ENCODE data around the gene RASSF6.

The RASSF6 gene

GRCh38 chr4:73593631-73594241 is 26.5 kb downstream of the RASSF6 start:
- no peaks in the 10 kb centered on the region for H3K9me3 ChIP-seq (ENCODE audit: low read depth, low read length)
- no peak overlapping the region for H3K9ac ChIP-seq (ENCODE audit: insufficient read length)
- H3K4me3 ChIP-seq: no peak overlapping the region
- DNase-seq (ENCODE audit: low read depth, low spot score): no peak
- no peaks in the 10 kb centered on the region for H3K36me3 ChIP-seq (ENCODE audit: insufficient read depth, low read length)
- TF ChIP-seq FOXP2 (optimal IDR thresholded peaks at IDR 0.05; ENCODE audit: control extremely low read depth, extremely low read length, insufficient read depth) (no peak), POLR2AphosphoS5 (IDR thresholded peaks at IDR 0.05; ENCODE audit: borderline replicate concordance, low read depth, low read length) (no peak), EZH2 (IDR thresholded peaks at IDR 0.05) (no peak)
- no peak overlapping the region for H3K27ac ChIP-seq

DNA sequence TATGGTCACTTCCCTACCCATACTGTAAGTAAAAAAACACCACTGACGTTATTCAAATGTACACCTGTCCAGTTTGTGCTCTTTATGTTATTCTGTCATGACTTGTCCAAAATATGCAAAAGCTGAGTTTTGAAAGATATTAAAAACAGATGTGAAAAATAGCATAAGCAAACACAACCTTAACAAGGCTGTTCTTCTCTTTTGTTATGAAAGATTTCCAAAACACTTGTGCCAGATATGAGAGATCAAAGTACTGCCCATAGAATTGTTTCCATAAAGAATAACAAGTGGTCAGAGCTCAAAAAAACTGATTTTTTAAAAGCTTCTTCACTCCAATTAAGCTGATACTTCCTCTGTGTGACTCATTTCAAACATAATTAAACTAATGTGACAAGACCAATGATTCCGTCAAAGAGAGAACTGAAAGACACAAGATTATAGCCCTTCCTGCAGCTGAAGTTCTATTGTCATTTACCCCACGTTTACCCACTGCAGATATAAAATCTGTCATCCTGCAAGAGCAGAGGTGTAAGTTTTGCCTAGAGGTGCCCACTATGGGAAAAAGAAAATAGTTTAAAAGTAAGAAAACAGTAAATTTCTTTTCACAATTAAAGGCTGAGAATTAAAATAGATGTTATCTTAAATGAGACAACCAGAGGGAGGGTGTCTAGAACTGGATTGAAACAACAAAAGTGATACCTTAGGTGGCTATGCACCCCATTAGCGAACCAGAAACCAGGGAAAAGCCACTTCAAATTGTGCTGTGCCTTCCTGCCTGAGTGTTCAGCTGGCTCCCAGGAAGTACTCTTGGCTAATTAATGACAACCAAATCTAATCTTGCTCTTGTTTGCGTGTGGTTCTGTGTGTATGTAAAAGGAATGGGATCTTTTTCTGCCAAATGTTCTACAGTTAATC is 30.1 kb downstream of the RASSF6 start:
- TF ChIP-seq FOXP2 (optimal IDR thresholded peaks at IDR 0.05; ENCODE audit: control extremely low read depth, extremely low read length, insufficient read depth): no peak
- no peak for TF ChIP-seq POLR2AphosphoS5 (IDR thresholded peaks at IDR 0.05; ENCODE audit: borderline replicate concordance, low read depth, low read length)
- no peak for TF ChIP-seq EZH2 (IDR thresholded peaks at IDR 0.05)
- no peak for DNase-seq (ENCODE audit: low read depth, low spot score)
- no peak overlapping the region for H3K4me3 ChIP-seq
- no peak overlapping the region for H3K9ac ChIP-seq (ENCODE audit: insufficient read length)
- H3K27ac ChIP-seq: no peak overlapping the region
- no peaks in the 10 kb centered on the region for H3K36me3 ChIP-seq (ENCODE audit: insufficient read depth, low read length)
- no peaks in the 10 kb centered on the region for H3K9me3 ChIP-seq (ENCODE audit: low read depth, low read length)

- Histone ChIP-seq H3K36me3 (ENCODE audit: insufficient read depth, low read length) (no peaks in the 10 kb centered on the region), H3K9me3 (ENCODE audit: low read depth, low read length) (no peaks in the 10 kb centered on the region), H3K9ac (ENCODE audit: insufficient read length) (no peak overlapping the region), H3K4me3 (no peak overlapping the region), H3K27ac (no peak overlapping the region)
- TF ChIP-seq EZH2 (IDR thresholded peaks at IDR 0.05) (no peak), FOXP2 (optimal IDR thresholded peaks at IDR 0.05; ENCODE audit: control extremely low read depth, extremely low read length, insufficient read depth) (no peak), POLR2AphosphoS5 (IDR thresholded peaks at IDR 0.05; ENCODE audit: borderline replicate concordance, low read depth, low read length) (no peak)
- no peak for DNase-seq (ENCODE audit: low read depth, low spot score)
Observed at GRCh38 chr4:73589261-73589847, 30.9 kb downstream of the RASSF6 start.

GRCh38 chr4:73588613-73589012 is 31.6 kb downstream of the RASSF6 start:
- Histone ChIP-seq H3K9me3 (ENCODE audit: low read depth, low read length) (no peaks in the 10 kb centered on the region), H3K27ac (no peak overlapping the region), H3K36me3 (ENCODE audit: insufficient read depth, low read length) (no peaks in the 10 kb centered on the region), H3K4me3 (no peak overlapping the region), H3K9ac (ENCODE audit: insufficient read length) (no peak overlapping the region)
- TF ChIP-seq POLR2AphosphoS5 (IDR thresholded peaks at IDR 0.05; ENCODE audit: borderline replicate concordance, low read depth, low read length): no peak
- TF ChIP-seq FOXP2 (optimal IDR thresholded peaks at IDR 0.05; ENCODE audit: control extremely low read depth, extremely low read length, insufficient read depth): no peak
- TF ChIP-seq EZH2 (IDR thresholded peaks at IDR 0.05): no peak
- DNase-seq (ENCODE audit: low read depth, low spot score): no peak

DNA sequence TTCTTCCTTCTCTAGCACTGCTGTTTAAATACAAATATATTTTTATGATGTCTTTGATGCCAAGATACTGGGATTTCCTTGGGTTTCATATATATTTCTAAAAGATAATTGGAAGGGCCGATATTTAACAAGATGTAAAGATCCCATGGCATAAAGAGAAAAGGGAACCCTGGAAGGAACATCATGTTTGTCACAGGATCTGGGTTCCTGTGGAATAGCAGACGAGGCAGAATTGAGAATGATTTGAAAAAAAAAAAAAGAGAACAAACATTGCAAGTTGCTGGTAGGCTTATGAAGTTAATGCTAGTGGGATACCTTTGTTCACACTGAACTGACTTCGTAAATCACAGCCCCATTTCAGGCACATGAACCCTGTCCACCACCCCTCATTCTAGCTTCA is 33.6 kb downstream of the RASSF6 start:
- TF ChIP-seq FOXP2 (optimal IDR thresholded peaks at IDR 0.05; ENCODE audit: control extremely low read depth, extremely low read length, insufficient read depth) (no peak), POLR2AphosphoS5 (IDR thresholded peaks at IDR 0.05; ENCODE audit: borderline replicate concordance, low read depth, low read length) (no peak), EZH2 (IDR thresholded peaks at IDR 0.05) (no peak)
- Histone ChIP-seq H3K9ac (ENCODE audit: insufficient read length) (no peak overlapping the region), H3K4me3 (no peak overlapping the region), H3K27ac (no peak overlapping the region), H3K36me3 (ENCODE audit: insufficient read depth, low read length) (no peaks in the 10 kb centered on the region), H3K9me3 (ENCODE audit: low read depth, low read length) (no peaks in the 10 kb centered on the region)
- no peak for DNase-seq (ENCODE audit: low read depth, low spot score)

DNA sequence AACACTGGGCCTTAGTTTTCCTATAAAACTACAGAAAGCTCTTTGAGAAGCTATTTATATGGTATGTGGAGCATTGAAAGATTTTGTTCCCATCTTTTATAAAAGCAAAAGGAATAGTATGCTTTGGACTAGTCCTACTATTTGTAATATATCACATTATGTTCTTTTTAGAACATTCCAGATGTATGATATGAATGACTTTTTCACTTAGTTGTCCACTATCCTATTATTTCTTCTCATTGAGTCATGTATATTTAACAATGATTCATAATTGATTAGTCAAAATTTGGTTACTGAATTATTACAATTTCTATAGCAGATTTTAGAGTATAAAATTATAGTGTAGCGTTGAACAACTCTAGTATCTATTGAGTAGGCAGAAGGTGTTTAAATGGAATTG is 34.2 kb downstream of the RASSF6 start:
- Histone ChIP-seq H3K9me3 (ENCODE audit: low read depth, low read length) (no peaks in the 10 kb centered on the region), H3K36me3 (ENCODE audit: insufficient read depth, low read length) (no peaks in the 10 kb centered on the region), H3K27ac (no peak overlapping the region)

GRCh38 chr4:73585345-73585744 is 34.9 kb downstream of the RASSF6 start:
- TF ChIP-seq EZH2 (IDR thresholded peaks at IDR 0.05) (no peak), POLR2AphosphoS5 (IDR thresholded peaks at IDR 0.05; ENCODE audit: borderline replicate concordance, low read depth, low read length) (no peak), FOXP2 (optimal IDR thresholded peaks at IDR 0.05; ENCODE audit: control extremely low read depth, extremely low read length, insufficient read depth) (no peak)
- Histone ChIP-seq H3K4me3 (no peak overlapping the region), H3K9me3 (ENCODE audit: low read depth, low read length) (no peaks in the 10 kb centered on the region), H3K27ac (no peak overlapping the region), H3K9ac (ENCODE audit: insufficient read length) (no peak overlapping the region), H3K36me3 (ENCODE audit: insufficient read depth, low read length) (no peaks in the 10 kb centered on the region)
- DNase-seq (ENCODE audit: low read depth, low spot score): no peak

More for the DNA sequence above, 34.2 kb downstream of the RASSF6 start:
- H3K9ac ChIP-seq (ENCODE audit: insufficient read length): no peak overlapping the region
- no peak for TF ChIP-seq POLR2AphosphoS5 (IDR thresholded peaks at IDR 0.05; ENCODE audit: borderline replicate concordance, low read depth, low read length)
- DNase-seq (ENCODE audit: low read depth, low spot score): no peak
- no peak overlapping the region for H3K4me3 ChIP-seq

- DNase-seq (ENCODE audit: low read depth, low spot score): no peak
- Histone ChIP-seq H3K4me3 (no peak overlapping the region), H3K9ac (ENCODE audit: insufficient read length) (no peak overlapping the region), H3K36me3 (ENCODE audit: insufficient read depth, low read length) (no peaks in the 10 kb centered on the region), H3K27ac (no peak overlapping the region), H3K9me3 (ENCODE audit: low read depth, low read length) (no peaks in the 10 kb centered on the region)
- TF ChIP-seq FOXP2 (optimal IDR thresholded peaks at IDR 0.05; ENCODE audit: control extremely low read depth, extremely low read length, insufficient read depth): no peak
- TF ChIP-seq EZH2 (IDR thresholded peaks at IDR 0.05): no peak
- TF ChIP-seq POLR2AphosphoS5 (IDR thresholded peaks at IDR 0.05; ENCODE audit: borderline replicate concordance, low read depth, low read length): no peak
Observed at GRCh38 chr4:73583666-73584065, 36.6 kb downstream of the RASSF6 start.

Data from SK-N-MC (cell line).